H4 (cell line): ENCODE data around the gene AMN. TPM values are rescaled to one million over a fixed set of nuclear protein-coding genes. Genes with fewer than 3 reads are reported as not detected.
A peak's percentile ranks its signal among the peaks of the same experiment; 100 is the strongest.
"Not testable (repeated sequence)": the region's sequence is repeated elsewhere in the genome, so short reads cannot be mapped to it uniquely, and the experiment has no call there.

Experiments
- DNase-seq: peaks from one replicate; pipeline ENCODE4 v3.0.0-alpha.2; 2015; ENCODE audit warnings: low spot score
- total RNA-seq: library from RNA; depleted of rRNA; stranded (reverse); fragments of >200 nt; shearing (Covaris generic); gene quantifications from 2 replicates; pipeline ENCODE4 v1.2.3, GENCODE V29; 2014; rRNA removed

AMN gene
- not detected in 2 replicates for total RNA-seq

DNA sequence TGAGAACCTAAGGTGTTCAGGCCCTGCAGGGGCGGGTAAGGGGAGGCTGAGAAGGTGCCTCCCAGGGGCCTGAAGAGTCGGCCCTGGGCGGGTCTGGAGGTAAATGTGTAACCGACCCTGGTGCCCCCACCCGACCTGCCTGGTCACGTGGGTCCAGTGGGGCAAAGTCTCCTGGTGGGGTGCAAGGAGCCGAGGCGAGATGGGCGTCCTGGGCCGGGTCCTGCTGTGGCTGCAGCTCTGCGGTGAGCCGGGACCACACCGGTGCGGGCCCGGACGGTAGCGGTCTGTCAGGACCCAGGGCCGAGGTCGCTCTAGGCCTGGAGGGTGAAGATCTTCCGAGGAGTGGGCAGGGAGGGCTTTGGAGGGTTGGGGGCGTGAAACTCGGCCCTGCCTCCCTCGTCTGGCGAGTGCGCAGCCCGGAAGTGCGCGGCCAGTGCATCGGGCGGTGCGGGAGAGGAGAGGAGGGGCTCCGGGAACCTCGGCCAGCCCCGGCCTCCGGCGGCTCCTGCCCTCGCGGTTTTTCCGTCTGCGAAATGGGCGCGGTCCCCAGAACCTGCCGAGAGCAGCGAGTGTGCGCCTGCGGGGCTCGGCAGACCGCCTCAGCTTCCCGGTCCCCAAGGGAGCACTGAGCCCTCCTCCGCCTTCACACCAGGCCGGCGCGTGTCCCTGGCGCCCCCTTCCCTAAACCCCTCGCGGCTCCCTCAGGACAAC is at the start of gene AMN:
Gene AMN (plus strand): TSS at position 174 of the 711 bp plus-strand sequence. CDS start 26 bp downstream, at position 200.
- no peak for DNase-seq

DNA sequence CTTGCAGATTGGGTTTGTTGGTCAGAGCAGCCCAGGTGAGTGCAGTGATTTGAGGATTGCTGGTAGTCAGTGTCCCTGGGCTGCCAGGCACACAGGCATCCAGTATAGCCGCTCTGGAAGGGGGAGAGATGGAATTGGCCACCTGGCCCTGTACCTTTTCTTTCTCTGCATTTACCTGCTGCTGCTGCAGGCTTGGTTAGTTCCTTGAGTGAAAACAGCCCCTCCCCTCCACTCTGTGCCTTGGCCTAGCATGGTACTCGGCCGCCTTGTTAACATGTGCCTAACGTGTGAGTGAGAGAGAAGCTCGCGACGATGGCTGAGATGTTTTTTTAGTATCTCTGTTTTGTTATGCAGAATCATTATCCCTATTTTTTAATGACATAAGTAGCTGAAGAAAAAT is 49.3 kb upstream of the AMN start:
- no peak for DNase-seq

DNA sequence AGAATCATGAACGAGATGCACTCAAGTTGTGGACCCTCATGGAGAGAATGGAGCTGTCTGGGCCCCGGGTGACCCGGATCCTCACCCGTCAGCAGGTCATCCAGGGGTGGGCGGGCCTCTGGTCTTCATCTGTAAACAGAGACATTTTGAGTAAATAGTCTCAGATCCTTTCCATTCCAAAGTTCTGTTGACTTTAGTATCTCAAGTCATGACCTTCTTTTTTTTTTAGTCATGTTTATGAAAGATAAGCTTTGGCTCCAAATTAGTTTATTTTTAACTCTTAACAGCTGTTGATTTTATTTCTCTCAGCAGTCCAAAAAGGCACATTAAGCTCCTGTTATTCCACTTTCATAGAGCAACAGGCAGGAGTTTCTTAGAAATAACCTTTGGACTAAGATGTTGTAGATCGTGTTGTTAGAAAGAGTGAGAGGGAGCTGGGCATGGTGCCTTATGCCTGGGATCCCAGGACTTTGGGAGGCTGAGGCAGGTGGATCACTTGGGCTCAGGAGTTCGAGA is 48.9 kb upstream of the AMN start:
- no peak for DNase-seq

DNA sequence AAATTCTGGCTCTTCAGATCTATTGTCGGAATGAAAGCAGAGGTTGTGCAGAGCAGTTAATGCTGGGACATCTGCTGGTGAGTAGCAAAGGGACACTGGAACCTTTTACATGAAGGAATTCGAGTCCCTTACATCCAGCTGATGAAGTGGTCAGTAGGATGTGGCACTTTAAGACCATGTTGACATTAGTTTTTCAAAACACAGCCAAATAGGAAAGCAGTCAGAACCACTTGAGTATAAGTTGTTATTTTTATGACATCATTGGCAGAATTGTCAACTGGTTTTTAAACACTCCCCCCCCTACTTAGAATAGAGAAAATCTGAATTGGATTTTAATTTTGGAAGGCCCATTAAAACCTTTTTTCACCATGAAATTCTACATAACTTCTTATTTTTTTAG is 46.8 kb upstream of the AMN start:
- DNase-seq = no peak

DNA sequence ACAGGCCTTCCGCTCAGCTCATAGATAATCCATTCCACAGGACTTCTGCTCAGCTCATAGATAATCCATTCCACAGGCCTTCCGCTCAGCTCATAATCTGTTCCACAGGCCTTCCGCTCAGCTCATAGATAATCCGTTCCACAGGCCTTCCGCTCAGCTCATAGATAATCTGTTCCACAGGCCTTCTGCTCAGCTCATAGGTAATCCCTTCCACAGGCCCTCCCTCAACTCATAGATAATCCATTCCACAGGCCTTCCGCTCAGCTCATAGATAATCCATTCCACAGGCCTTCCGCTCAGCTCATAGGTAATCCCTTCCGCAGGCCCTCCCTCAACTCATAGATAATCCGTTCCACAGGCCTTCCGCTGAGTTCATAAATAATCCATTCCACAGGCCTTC is 45.0 kb upstream of the AMN start:
- DNase-seq = not testable (repeated sequence)

DNA sequence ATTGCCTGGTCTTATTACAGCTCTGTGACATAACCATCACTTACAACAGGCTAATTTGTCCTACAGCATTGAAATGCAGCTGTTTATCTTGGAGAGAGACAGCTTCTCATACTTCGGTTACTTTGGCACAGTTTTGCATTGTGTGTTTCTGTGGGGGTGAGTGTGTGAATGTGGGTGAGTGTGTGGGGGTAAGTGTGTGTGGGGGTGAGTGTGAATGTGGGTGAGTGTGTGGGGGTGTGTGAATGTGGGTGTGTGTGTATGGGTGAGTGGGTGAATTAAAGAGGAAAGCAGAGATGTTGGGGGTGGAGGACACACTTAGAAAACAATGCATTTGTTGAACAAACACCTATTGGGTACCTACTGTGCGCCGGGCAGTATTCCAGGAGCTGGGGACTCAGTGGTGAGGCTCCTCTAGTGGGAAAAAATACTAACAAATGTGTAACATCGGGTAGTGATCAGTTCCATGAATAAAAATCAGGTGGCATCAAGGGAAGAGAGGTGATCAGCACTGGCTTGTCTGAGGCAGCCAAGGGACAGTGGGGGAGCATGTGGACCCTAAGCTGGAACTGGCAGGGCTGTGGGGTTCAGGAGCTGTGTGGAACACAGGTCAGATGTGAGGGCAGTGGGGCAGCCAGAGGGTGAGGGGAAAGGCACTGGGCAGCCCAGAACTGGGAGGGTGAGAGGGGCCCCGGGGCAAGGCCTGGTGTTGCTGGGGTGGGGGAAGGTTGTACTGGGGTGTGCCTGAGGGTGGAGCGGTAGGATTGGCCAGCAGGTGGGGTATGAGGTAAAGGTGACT is 44.1 kb upstream of the AMN start:
- no peak for DNase-seq

DNA sequence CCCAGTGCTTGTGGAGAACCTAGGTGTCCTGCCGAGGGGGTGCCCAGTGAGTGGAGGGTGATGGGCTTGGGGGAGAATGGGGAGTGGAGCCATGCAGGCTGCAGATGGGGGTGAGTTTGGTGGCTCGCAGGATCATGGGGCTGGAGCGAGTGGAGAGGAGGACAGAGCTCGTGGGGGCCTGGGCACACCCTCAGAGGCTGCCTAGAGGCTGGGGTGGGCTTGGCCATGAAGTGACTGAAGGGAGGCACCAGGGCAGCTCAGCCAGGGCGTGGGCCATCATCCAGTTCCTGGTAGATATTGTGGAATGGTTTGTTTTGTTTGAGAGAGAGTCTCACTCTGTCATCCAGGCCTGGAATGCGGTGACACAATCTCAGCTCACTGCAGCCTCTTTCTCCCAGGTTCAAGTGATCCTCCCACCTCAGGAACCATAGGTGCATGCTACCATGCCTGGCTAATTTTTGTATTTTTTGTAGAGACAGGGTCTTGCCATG is 43.4 kb upstream of the AMN start:
- no peak for DNase-seq

DNA sequence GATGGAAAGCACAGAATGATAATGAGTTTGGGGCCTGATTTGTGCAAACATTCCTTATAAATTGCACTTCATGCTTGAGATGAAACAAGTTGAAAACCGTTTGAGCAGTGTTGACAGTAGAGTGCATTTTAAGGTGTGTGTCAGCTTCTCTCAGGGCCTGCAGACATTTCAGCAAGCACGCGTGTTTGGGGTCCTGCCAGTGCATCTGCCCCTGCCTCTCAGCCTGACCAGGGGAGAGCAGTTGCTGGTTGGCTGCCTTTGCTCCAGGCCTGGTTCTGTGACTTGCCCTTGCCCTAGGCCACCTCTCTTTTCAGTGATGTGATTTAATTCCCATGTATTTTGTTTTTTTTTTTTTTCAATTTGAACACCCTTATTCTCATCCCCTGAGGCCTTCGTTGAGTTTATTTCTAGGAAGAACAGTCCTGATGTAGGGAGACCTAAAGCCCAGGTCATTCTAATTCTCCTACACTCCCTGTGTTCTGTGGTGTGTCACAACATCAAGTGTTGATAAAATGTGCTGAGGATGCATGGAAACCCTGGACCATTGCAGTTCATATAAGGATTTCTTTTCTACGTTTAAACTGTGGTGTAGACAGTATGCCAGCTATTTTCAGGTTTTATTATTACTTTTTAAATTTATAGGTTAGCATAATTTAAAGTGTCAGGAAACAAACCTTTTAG is 40.1 kb upstream of the AMN start:
- no peak for DNase-seq

DNA sequence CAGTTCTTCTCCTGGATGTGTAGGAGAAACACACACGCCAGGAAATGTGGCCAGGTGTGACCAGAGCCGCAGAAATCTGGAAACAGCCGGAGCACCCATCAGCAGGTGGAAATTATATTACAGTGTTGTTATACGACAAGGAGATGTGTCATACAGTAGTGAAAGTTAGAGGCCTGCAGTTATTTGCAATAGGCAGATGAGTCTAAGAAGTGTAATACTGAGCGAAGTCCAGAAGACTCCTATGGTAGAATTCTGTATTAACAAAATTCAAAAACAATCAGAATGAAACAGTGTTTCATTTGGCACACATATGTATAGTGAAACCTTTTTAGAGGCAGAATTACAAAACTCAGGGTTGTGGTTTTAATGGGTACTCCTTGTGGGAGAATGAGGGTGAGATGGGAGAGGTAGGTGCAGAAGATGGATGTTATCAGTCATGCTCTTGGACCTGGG is 39.3 kb upstream of the AMN start:
- no peak for DNase-seq

DNA sequence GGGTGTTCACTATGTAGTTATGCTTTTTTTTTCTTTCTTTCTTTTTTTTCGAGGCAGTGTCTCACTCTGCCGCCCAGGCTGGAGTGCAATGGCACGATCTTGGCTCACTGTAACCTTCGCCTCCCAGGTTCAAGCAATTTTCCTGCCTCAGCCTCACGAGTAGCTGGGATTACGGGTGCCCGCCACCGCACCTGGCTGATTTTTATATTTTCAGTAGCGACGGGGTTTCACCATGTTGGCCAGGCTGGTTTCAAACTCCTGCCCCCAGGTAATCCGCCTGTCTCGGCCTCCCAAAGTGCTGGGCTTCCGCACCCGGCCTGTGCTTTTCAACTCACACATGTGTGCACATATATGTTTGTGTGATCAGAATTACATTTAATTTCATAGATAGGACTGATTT is 38.9 kb upstream of the AMN start:
- DNase-seq = no peak

DNA sequence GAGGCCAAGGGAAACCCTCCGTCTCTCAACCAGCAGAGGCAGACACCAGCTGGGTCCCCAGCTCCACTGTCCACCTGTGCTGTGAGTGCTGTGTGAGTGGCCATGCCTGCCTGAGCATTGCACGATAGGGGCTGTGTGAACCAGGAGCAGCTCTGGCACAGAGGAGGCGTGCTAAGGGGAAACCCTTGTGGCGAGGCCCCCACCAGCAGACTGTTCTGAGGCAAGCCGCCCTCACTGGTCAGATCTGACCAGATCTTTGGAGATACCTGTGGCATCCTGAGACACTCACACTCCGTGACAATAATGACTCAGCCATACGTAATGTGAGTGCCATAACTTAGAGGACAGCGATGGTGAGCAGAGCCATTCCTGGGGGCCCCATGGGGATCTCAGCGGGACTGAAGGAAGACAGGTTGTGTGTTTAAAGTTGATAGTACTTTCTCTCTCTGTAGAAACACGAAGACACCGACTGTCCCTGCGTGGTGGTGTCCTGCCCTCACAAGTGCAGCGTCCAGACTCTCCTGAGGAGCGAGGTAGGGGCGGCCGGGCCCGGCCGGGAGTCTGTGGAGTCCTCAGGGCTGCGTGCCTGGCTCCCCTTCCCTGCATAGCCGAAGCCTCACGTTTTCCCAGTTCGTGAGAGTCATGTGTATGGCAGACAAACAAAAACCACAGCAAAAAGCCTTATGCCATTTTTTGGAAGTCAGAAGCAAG is 36.6 kb upstream of the AMN start:
- DNase-seq = no peak

DNA sequence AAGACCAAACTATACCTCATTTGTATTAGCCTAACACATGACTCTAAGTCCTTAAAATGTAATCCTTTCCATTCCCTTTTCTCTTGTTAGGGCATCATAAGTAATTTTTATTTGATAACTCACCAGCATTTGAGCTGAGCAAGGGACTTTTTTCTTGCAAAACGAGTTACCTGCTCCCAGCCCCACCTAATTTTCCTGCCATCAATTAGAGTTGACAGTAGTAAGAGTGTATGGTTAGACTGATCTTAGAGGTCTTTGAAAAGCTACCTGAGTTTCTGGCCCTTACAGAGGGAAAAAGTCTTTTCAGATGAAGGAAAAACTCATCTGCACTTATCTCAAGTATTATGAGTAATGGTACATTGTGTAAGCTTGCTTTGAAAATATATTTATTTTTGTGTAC is 33.7 kb upstream of the AMN start:
- no peak for DNase-seq

DNA sequence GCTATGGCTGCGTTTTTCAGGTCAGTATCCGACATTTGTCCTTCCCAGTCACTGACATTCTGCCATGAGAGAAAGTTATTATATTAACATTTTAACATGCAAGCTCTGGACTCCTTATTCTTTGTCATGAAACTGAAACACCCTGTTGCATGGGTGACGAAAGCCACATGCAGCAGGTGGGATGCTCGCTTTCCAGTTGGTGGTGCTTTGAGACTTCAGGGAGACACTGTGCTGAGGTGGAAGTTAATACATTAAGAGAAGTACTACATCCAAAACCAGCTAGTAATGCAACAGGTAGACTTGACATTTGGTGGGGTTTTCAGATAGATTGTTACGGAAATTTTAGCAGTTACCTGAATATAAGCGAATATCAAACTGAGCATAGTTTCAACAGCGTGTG is 32.8 kb upstream of the AMN start:
- DNase-seq = no peak

DNA sequence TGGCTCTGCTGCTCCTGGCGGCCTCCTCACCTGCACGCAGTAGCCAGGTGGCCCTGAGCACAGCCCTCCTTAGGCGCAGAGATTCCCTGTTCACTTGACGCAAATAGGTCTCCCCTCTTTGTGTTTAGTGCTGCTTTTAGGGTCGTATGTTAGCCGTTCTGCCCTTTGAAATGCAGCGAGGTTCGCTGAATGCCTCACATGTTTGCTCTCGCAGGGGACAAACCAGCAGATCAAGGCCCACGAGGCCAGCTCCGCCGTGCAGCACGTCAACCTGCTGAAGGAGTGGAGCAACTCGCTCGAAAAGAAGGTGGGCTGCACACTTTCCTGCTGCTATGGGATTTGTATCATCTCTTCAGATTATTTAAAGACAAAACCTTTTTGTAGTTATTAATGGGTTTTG is 31.4 kb upstream of the AMN start:
- DNase-seq = no peak

DNA sequence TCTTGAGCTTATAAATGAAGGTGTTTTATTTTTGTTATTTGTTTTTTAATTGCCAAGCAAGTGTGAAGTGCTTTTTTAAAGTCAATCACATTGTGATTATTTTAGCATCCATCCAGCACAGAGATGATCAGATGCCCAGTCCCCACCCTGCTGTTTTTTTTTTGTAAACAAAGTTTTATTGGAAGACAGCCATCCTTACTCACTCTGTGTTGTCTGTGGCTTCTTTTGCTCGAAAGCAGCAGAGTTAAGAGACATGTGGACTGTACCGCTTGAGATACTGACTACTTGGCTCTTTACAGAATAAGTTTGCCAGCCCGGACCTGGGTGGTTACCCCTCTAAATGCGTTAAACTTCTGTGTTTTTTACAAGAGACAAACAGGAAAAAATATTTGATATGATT is 30.9 kb upstream of the AMN start:
- DNase-seq = peak; percentile 33

DNA sequence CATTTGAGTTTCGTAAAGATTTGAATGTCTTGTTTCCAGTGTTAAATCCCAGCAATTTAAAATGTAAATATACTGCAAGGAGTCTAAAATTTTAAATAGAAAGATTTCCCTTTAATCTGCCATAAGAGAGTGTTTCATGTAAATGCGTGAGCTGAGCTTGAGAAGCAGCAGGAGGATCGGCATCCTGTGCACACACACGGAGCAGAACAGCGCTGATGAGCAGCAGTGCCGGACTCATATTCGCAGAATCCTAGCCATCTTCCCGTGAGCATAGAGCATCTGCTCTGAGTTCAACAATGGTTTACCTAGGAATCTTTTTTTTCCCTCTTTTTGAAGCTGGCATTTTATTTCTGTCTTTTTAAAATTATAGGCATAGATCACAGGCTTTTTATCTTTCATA is 29.8 kb upstream of the AMN start:
- DNase-seq = no peak

DNA sequence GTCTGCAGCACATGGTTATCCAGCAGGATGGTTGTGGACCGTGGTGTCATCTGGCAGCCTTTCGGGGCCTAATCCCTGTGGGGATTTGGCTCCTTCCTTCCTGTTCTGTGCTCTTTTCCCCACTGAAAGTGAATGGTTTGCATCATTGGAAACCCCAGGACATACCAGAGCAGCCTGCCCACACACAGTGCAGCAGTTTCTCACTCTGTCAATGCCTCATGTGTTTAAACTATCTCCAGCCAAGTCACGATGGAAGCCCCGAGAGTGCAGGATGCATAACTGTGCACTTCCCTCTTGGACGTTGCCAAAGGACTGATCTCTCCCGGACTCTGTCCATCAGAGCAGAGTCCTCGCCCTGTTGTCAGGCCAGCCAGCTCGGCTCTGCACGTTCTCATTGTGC is 29.0 kb upstream of the AMN start:
- DNase-seq = no peak

DNA sequence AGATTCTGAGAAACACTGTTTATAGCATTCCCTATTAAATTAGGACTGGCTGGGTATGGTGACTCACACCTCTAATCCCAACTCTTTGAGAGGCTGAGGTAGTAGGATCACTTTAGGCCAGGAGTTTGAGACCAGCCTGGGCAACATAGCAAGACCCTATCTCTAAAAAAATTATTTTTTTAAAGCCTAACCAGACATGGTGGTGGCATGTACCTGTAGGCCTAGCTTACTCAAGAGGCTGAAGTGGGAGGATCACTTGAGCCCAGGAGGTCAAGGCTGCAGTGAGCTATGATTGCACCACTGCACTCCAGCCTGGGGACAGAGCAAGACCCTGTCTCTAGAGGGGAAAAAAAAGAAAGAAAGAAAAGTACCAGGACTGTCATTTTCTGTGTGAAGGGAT is 25.7 kb upstream of the AMN start:
- DNase-seq = not testable (repeated sequence)

DNA sequence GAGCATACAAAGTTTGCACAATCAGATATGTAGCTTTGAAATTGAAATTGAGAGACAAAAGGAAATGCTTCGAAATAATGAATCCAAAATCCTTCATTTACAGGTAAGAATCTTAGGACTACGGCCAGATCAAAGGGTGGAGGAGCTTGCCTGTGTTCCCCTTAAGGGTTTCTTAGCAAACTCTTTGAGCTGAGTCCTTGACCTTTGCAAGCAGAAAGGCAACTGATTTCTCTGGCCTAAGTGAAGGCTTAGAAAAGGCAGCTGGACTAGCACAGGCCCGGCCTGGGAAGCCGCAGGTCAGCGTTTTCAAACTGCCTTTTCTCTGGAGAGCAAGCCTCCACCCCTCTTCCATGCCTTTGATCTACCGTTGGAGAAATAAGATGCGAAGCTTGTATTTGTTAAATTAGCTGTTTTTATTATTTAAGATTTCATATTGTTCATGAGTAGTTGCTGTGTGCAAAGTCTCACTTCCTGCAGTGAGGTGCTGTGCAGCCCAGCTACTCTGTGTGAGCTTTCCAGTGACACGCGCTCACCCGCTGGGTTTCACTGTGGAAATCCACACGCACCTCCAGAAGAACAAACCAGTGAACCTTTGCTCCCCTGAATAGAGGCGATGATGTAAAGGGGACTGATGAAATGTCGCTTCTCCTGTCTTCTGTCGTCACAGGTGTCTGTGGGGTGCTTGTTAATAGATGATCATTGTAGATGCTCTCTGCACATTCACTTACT is 25.0 kb upstream of the AMN start:
- DNase-seq = no peak

DNA sequence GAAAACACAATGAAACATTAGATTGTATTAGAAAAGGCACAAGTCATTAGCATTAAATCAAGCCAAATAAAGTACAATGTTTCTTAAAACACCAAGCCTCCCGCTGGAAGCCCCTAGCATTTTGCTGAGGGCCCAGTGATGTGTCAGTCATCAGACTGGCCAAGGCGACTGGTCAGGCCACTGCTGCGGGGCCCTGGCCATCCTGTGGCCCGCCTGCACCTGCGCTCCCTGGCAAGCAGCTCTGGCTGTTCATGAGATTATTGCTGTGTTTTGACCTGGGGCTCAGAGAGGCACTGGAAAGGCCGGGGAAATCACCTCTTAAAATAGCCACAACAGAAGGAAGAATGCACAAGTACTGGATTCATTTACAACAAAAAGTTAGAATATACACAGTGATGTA is 24.2 kb upstream of the AMN start:
- DNase-seq = no peak
